ENCODE measurements around the gene HOXB6.

HOXB6 gene

DNA sequence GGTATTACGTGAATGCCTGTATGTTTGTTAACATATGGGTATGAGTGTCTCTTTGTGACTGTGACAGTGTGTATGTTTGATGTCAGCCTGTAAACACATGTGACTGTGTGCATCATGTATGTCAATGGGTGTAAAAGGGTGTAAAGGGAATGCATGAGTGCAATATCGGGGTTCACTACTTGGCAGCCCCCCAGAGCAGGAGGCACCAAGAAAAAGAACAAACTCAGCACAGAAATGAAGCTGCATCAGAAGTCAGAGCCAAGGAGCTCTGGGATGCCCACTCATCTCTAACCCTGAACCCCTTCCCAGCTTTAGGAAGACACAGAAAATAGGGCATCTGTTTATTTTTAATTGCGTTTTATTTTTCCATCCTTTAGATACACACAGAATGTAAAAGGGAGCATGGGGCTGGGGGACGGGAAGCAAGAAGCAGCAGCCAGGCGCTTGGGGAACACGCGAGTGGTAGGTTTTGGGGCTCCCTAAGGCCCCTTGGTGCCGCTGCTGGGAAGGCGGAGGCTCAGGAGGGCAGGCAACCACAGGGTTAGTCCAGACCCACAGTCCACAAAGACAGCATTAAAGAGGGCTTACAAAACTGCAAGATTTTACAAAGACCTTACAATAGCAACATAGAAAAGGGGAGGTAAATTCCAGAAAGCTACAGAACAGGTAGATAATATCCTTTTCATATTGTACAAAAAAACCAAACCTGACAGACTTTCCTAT, 2.3 kb upstream of the HOXB6 start:
- Histone ChIP-seq H3K27me3 (ENCODE audit: control insufficient read depth, insufficient read depth, low read length) (peaks cover 10% of the 10 kb centered on the region), H3K9ac (ENCODE audit: low read length) (no peak overlapping the region), H3K36me3 (ENCODE audit: control insufficient read depth, insufficient read depth, low read length) (no peaks in the 10 kb centered on the region), H3K4me1 (ENCODE audit: control insufficient read depth, insufficient read depth, low read length) (peaks cover under 1% of the 10 kb centered on the region), H3K4me3 (ENCODE audit: low read length) (no peak overlapping the region), H3K27ac (ENCODE audit: low read depth, low read length) (no peak overlapping the region)

DNA sequence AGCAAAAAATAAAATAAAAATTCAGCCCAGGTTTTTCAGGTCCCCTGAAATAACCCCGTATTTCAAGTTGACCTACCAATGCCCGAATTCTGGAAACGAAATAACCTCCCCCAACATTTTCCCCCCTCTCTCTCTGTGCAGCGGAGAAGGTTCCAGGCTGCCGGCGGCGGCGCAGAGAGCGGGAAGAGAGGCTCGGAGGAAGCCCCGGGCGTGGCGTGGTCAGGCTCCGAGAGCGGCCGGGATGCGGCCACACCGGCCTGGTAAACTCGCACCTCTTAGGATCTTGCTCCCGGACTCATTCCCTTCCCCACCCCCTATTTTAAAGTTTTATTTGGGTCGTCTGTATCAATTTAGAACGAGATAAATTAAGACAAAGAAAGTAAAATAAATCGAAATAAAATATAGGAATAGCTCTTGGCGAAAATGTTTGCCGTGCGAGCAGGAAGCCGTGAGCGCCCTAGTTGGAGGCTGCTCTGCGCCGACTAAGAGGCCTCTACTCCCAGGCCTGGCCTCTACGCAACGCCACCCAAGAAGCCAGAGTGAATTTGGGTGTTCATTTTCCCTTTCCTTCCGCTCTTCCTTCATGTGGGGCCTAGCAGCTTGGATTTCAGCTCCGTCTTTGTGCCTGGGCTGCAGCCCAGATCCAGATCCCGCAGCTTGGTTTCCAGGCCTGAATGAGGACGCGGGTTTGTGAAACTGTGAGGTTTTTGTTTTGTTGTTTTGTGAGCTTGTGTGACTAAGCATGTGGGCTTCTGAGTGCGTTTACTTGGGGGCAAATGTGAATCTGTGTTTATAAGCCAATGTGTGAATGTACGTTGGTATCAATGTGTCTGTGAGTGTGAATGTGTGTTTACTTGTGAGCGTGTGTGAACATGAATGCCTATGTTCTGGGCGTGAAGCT, 1.5 kb upstream of the HOXB6 start:
- Histone ChIP-seq H3K4me3 (ENCODE audit: low read length) (no peak overlapping the region), H3K4me1 (ENCODE audit: control insufficient read depth, insufficient read depth, low read length) (peaks cover 6% of the 10 kb centered on the region), H3K27me3 (ENCODE audit: control insufficient read depth, insufficient read depth, low read length) (peaks cover 5% of the 10 kb centered on the region), H3K27ac (ENCODE audit: low read depth, low read length) (no peak overlapping the region), H3K9ac (ENCODE audit: low read length) (no peak overlapping the region), H3K36me3 (ENCODE audit: control insufficient read depth, insufficient read depth, low read length) (no peaks in the 10 kb centered on the region)

DNA sequence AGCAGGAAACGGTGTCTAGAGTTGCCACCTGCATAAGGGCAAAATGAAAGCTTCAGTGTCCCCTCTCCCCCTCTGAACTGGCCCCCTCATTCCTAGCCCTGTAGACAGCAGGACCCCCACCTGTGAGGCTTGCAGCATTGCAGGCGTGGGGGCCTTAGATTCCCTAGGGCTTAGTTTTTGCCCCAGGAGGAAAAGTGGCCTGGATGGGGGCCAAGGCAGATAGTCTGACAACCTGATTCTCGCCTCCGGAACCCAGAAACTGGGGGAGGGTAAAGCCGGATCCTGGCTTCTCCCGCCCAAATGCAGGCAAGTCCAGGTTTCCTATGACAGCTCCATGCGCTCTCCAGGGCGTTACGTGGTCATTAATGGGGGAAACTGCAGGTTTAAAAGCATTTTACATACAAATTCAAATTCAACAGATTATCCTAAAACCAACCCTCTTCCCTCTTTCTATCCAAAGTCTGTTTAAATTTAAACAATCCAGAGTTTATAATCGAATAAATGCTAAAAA, 678 bp upstream of the HOXB6 start:
- no peak overlapping the region for H3K27ac ChIP-seq (ENCODE audit: low read depth, low read length)
- H3K9ac ChIP-seq (ENCODE audit: low read length), result no peak overlapping the region

DNA sequence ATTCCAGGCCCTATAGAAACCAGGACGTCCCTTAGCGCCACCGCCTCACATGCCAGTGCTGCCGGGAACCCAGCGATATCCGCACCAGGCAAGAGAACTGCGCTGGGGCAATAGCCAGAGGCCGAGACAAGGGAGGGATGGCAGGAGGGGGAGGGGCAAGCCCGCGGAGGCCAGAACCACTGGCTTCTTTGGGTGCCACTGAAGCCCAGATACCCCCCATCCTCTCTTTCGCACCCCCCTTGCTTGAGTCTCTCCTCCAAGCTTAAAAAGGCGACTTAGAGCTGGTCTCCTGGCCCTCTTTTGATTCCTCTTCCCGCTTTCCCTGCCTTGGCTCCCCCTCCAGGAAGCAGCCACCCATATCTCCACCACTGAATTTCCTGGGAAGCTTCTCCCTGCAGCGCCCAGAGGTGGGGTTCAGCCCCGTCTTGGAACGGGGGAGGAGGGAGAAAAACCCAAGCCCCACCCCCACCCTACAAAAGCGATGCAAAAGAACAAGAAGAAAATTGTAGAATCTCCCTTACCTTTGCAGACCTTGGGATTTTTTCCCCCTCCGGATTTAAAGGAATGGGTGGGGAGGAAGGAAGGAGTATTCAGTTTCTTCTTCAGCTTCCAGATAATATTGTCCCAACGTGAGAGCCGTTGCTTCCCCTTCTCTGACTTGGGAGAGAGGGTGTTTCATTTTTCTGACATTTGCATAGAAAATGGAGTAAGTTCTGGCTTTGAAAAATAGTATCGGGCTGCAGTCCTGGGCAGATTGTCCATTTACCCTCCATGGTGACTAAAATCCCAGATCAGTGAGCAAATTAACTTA, 622 bp downstream of the HOXB6 start:
- peaks cover 5% of the 10 kb centered on the region for H3K27me3 ChIP-seq (ENCODE audit: control insufficient read depth, insufficient read depth, low read length)
- H3K4me3 ChIP-seq (ENCODE audit: low read length), result peak overlapping the region; percentile 53
- no peaks in the 10 kb centered on the region for H3K36me3 ChIP-seq (ENCODE audit: control insufficient read depth, insufficient read depth, low read length)
- peak overlapping the region; percentile 61 for H3K27ac ChIP-seq (ENCODE audit: low read depth, low read length)
- H3K9ac ChIP-seq (ENCODE audit: low read length), result peak overlapping the region; percentile 10
- H3K4me1 ChIP-seq (ENCODE audit: control insufficient read depth, insufficient read depth, low read length), result peaks cover 22% of the 10 kb centered on the region

More for the DNA sequence above, 678 bp upstream of the HOXB6 start:
- peaks cover 5% of the 10 kb centered on the region for H3K27me3 ChIP-seq (ENCODE audit: control insufficient read depth, insufficient read depth, low read length)
- H3K4me3 ChIP-seq (ENCODE audit: low read length), result peak overlapping the region; percentile 47
- H3K4me1 ChIP-seq (ENCODE audit: control insufficient read depth, insufficient read depth, low read length), result peaks cover 13% of the 10 kb centered on the region
- no peaks in the 10 kb centered on the region for H3K36me3 ChIP-seq (ENCODE audit: control insufficient read depth, insufficient read depth, low read length)

DNA sequence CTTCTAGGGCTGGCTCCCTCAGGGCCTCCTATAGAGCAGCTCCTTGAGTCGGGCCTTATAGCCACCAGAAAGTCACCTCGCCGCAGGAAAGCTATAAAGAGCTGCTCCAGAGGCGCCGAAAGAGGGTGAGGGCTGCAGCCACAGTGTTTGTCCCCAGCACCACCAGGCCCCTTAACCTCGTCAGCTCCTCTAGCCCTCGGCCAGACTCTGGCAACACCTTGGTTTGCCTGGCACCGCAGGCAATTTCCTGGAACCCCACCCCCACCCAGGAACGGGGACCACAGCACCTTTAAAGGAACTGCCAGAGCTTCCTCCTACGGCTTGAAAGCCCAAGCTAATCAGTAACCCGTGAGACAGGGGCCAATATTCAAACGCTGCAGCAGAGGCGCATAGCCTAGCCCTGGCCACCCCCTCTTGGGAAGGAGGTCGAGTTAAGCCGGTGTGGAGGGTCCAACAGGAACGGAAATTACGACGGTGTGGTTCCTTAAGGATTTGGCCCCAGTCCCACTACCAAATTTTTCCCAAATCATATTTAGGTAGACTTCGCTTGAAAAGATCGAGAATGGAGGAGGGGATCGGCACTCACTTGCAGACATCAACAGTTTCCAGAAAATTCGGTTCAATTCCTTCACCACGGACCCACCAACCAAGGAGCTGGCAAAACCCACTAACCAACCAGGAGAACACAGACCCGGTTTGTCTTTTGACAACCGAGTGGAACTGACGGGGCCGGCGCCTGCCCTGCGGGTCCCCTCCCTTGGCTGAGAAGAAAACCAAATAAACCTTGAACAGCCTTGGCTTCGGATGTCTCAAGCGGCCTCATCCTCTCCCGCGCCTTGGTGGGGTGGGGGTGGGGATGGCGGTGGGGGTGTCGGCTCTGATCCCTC, 3.0 kb downstream of the HOXB6 start:
- no peak overlapping the region for H3K27ac ChIP-seq (ENCODE audit: low read depth, low read length)
- no peak overlapping the region for H3K9ac ChIP-seq (ENCODE audit: low read length)
- peaks cover 22% of the 10 kb centered on the region for H3K4me1 ChIP-seq (ENCODE audit: control insufficient read depth, insufficient read depth, low read length)
- H3K4me3 ChIP-seq (ENCODE audit: low read length), result peak overlapping the region; percentile 53
- peaks cover 6% of the 10 kb centered on the region for H3K27me3 ChIP-seq (ENCODE audit: control insufficient read depth, insufficient read depth, low read length)
- no peaks in the 10 kb centered on the region for H3K36me3 ChIP-seq (ENCODE audit: control insufficient read depth, insufficient read depth, low read length)

DNA sequence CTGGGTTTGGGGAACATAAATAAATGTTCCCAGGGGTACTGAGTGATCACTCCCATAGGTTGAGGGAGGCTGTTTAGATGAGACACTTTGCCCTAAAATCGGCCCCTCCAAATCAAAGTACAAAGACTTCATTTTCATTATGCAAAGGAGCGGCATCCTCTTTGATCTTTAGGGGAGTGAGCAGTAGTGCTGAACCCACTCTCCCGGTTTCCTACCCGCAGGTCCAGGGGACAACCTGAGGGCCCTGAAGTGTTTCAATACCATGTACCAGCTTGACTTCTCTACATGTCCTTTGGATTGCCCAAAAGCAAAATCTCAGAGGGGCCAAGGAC, 3.6 kb downstream of the HOXB6 start:
- no peaks in the 10 kb centered on the region for H3K36me3 ChIP-seq (ENCODE audit: control insufficient read depth, insufficient read depth, low read length)
- H3K4me3 ChIP-seq (ENCODE audit: low read length), result peak overlapping the region; percentile 53
- no peak overlapping the region for H3K9ac ChIP-seq (ENCODE audit: low read length)
- H3K4me1 ChIP-seq (ENCODE audit: control insufficient read depth, insufficient read depth, low read length), result peaks cover 22% of the 10 kb centered on the region
- peak overlapping the region; percentile 65 for H3K27ac ChIP-seq (ENCODE audit: low read depth, low read length)
- H3K27me3 ChIP-seq (ENCODE audit: control insufficient read depth, insufficient read depth, low read length), result peaks cover 6% of the 10 kb centered on the region

DNA sequence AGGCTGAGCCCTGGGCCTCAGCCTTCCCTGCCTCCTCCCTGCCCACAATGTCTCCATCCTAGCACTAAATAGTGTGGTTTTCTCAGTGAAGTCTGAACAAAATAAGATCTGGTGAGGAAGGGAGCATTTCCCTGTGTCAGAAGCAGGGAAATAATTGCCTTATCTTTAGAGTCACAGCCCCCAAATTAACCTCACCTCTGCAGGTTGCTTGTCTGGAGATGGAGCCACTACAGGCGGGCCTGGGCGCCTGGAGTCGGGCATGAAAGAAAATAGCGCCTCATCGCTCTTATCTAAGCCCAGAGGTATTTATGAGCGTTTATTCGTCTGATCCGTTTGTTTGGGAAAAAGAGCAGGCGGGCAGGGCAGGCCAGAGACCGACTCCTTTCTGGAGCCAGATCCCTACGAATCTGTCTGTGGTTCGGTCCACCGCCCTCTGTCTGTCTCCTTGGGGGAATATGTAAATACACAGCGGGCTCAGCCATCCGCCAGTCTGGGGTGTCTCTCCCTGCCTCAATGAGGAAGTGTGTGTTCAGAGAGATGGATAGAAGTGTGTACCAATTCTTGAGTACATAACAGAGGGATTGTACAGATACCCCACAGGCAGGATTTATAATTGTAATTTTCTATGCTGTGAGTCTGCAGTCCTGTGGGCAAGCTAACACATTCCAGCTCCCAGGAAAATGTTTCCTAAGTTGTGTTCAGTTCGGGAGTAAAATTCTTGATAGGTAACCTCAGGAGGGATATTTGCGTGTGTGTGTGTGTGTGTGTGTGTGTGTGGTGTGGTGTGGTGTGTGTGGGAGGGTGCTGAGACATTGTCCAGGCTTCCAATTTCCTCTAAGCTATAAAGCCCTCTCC, 4.3 kb downstream of the HOXB6 start:
- Histone ChIP-seq H3K4me3 (ENCODE audit: low read length) (no peak overlapping the region), H3K36me3 (ENCODE audit: control insufficient read depth, insufficient read depth, low read length) (no peaks in the 10 kb centered on the region), H3K27ac (ENCODE audit: low read depth, low read length) (peak overlapping the region; percentile 65), H3K4me1 (ENCODE audit: control insufficient read depth, insufficient read depth, low read length) (peaks cover 27% of the 10 kb centered on the region), H3K27me3 (ENCODE audit: control insufficient read depth, insufficient read depth, low read length) (peaks cover 6% of the 10 kb centered on the region), H3K9ac (ENCODE audit: low read length) (no peak overlapping the region)

DNA sequence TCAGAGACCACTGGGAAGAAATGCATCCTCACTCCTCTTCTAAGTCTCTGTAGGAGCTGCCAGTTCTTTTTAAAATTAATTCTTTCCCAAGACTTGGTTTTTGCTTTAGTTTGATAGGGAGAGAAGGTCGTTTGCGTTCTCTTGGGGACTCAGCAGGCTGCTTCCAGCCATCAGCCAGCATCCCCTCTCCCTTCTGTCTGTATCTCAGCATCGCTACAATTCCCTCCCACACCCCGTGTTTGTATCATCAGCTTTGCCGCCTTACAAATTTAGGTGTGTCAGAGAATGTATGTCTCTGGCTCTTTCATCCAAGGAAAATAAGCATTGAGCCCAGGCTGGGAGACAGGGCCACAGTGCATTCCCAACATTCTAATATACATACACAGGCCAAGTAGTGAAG, 5.4 kb downstream of the HOXB6 start:
- Histone ChIP-seq H3K27ac (ENCODE audit: low read depth, low read length) (peak overlapping the region; percentile 65), H3K4me1 (ENCODE audit: control insufficient read depth, insufficient read depth, low read length) (peaks cover 36% of the 10 kb centered on the region), H3K36me3 (ENCODE audit: control insufficient read depth, insufficient read depth, low read length) (no peaks in the 10 kb centered on the region), H3K9ac (ENCODE audit: low read length) (no peak overlapping the region), H3K4me3 (ENCODE audit: low read length) (no peak overlapping the region), H3K27me3 (ENCODE audit: control insufficient read depth, insufficient read depth, low read length) (peaks cover 2% of the 10 kb centered on the region)

DNA sequence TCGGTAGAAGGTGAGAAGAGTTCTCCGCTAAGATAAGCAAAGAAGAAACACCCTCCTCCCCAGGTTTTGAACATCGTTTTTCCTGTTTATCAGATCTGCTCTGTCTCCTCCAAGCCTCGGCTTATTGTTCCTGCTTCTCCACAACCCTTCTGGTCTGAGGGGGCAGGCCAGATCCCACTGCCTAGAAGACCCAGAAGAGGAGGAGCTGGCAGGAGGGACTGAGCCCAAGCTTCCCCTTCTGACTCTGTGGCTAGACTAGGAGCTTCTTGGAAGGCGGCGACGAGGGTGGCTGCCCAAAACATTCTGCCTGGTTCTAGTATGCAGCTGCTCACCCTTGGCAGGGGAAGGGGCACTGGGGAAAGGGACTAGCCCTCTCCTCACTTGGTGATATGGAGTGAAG, 6.0 kb downstream of the HOXB6 start:
- Histone ChIP-seq H3K9ac (ENCODE audit: low read length) (no peak overlapping the region), H3K4me3 (ENCODE audit: low read length) (no peak overlapping the region), H3K27ac (ENCODE audit: low read depth, low read length) (peak overlapping the region; percentile 82), H3K36me3 (ENCODE audit: control insufficient read depth, insufficient read depth, low read length) (no peaks in the 10 kb centered on the region), H3K4me1 (ENCODE audit: control insufficient read depth, insufficient read depth, low read length) (peaks cover 36% of the 10 kb centered on the region), H3K27me3 (ENCODE audit: control insufficient read depth, insufficient read depth, low read length) (peaks cover 2% of the 10 kb centered on the region)

DNA sequence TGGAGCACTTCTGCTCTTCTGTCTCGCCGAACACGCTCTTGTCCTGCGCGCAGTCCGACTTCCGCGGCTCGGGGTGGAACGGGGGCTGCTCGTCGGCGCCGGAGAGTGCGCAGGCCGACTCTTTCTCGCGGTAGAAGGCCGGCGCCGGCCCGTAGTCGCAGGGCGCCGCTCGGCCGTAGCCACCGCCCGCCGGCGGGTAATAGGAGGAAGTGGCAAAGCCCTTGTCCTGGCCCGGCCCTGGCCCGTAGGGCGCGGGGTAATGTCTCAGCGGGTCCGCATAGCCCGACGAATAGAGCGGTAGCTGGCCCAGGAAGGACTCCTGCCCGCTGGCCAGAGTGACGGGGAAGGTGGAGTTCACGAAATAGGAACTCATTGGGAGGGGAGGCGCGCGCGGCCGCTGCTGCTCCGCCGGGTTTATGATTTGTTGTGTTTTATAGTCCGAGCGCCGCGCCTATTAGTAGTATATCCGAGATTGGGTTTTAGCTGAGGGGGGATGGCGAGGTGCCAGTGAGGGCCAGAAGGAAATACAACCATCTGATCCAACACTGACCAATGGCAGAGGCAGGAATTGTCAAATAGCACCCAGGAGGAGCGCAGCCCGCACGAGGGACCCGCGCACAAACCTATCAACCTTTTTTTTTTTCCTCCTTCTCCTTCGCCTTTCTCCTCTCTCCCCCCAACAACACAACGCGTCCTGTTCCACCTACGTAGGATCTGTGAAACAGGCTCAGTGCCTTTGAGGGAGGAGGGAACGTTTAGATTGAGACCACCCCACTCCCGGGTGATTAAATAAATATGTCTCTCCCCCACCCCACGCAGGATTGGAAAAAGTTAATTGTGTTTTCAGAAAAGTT, 6.8 kb downstream of the HOXB6 start:
- H3K36me3 ChIP-seq (ENCODE audit: control insufficient read depth, insufficient read depth, low read length), result no peaks in the 10 kb centered on the region
- H3K27me3 ChIP-seq (ENCODE audit: control insufficient read depth, insufficient read depth, low read length), result peaks cover 2% of the 10 kb centered on the region
- H3K4me3 ChIP-seq (ENCODE audit: low read length), result peak overlapping the region; percentile 62
- H3K27ac ChIP-seq (ENCODE audit: low read depth, low read length), result peak overlapping the region; percentile 82
- H3K9ac ChIP-seq (ENCODE audit: low read length), result peak overlapping the region; percentile 2
- peaks cover 36% of the 10 kb centered on the region for H3K4me1 ChIP-seq (ENCODE audit: control insufficient read depth, insufficient read depth, low read length)

Measured in rectal smooth muscle tissue (tissue), 1 donor.